NCI-H1436 treated with DMSO at 0.1 percent for 48 hours (cell line): ENCODE data around the gene TIGD6.

Experiments
- DNase-seq: peaks from one replicate; lab custom pipeline; 2025; lab: John Stamatoyannopoulos, UW

TIGD6 gene

DNA sequence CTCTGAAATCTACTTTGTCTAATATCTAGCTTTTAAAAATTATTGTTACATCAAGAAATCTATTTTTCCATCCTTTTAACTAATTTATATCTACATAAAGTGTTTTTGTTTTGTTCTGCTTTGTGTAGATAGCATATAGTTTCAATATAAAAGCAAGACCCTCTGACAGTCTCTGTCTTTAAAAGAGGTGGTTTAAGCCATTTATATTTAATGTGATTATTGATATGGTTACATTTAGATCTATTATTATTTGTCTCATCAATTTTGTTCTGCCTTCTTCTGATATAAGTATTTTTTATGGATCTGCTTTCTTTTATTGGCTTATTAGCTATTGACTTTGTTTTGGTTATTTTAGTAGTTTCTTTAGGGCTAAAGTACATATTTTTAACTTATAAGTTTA, 16.1 kb upstream of the TIGD6 start:
- DNase-seq: no peak

DNA sequence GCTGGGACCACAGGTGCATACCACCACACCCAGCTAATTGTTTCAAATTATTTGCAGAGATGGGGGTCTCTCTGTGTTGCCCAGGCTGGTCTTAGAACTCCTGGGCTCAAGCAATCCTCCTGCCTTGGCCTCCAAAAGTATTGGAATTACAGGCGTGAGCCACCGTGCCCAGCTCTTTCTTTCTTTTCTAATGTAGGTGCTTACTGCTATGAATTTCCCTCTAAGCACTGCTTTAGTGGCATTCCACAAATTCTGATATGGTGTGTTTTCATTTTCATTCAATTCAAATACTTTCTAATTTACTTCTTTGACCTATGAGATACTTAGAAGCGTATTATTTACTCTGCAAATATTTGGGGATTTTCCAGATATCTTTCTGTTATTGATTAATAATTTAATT, 15.0 kb upstream of the TIGD6 start:
- no peak for DNase-seq

DNA sequence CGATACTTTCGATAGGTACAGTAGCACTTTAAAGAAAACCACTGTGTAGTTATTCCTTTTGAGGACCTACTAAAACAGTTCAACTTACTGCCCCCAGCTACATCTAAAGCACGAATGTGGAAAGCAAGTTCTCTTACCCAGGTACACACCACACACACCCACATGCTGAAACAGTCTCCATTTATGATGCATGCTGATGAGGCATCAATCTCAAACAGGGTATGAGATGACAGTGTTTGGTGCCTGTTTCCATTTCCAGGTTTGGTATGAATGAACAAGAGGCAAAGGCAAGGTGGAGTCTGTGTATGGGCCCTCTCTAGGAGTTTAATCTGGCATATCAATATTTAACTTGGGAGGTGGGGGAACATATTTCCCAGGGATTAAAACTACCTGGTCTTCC, 14.0 kb upstream of the TIGD6 start:
- DNase-seq: no peak

DNA sequence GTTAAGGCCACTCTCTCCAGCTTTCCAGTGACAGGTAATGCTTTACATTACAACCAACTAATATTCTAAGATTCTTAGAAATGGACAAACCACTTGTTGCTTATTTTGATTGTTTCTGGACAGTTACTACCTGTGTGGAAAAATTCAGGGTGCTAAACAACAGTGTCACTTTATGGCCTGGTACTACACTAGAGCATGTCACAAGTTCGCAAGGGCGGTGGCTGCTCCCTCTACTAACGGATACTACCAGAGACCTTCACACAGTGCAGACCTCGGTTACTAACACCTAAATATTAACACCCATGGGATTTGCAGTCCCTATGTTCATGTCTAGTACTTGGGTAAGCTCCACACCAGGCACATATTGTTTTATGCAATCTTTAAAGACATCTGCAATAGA, 13.5 kb upstream of the TIGD6 start:
- no peak for DNase-seq

DNA sequence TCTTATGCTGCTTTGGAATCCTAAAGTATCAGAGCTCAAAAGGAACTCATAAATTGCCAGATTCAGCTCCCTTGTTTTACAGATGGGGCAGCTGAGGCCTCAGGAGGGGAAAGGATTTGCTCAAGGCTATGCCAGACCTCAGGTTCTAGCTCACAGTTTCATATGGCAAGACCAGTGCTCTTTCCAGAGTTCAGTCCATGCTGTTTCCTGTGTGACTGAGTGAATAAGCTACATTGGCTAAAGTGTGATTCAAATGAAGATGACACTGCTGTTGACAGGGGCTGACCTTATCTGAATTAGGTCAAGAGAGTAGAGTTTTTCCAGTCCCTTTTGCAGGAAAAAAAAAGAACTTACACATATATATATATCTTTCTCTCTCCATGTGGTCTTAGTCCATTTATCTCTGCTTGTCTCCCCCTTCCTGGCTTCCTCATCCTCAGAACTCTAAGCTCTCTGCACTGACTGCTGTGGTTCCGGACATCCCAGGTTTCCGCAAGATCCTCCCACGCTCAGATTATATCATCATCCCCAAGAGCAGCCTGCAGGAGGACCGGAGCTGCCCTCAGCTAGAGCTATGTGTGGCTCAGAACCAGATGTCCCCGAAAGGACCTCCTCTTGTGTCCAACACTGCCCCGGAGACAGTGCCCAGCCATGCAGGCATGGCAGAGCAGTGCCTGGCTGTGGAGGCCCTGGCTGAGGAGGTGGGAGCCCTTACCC, 9.4 kb upstream of the TIGD6 start:
- DNase-seq: no peak

DNA sequence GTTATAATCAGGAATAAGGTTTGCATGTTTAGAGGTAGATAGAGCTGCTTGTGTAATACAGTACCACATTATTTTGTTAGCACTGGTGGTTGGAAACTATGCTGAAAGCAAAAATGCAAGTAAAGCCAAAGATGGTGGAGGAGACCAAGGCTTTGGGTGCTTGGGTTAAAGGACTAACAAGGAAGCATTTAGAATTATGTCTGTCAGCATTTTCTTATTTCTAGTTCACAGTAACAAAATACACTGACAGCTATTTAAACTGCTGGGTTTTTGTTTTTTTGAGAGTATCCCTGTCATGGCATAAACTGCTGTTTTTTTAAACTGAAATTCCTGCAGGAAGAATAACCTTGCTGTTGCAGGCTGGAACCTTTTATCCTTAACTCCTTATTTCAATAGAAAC, 6.6 kb upstream of the TIGD6 start:
- no peak for DNase-seq

DNA sequence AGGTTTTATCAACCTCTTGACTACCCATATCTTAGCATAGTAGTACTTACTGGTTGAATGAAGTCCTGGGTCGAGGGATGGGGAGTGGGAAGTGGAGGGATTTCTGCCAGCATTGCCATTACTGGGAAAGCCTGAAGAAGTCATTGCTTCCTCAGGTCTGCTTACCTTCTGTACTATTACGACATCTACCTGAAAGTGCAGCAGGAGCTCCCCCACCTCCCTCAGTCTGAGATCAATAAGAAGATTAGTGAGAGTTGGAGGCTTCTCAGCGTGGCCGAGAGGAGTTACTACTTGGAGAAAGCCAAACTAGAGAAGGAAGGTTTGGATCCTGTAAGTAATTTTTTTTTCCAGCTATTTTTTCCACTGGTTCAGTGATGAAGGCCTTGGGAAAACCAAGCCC, 5.9 kb upstream of the TIGD6 start:
- no peak for DNase-seq

DNA sequence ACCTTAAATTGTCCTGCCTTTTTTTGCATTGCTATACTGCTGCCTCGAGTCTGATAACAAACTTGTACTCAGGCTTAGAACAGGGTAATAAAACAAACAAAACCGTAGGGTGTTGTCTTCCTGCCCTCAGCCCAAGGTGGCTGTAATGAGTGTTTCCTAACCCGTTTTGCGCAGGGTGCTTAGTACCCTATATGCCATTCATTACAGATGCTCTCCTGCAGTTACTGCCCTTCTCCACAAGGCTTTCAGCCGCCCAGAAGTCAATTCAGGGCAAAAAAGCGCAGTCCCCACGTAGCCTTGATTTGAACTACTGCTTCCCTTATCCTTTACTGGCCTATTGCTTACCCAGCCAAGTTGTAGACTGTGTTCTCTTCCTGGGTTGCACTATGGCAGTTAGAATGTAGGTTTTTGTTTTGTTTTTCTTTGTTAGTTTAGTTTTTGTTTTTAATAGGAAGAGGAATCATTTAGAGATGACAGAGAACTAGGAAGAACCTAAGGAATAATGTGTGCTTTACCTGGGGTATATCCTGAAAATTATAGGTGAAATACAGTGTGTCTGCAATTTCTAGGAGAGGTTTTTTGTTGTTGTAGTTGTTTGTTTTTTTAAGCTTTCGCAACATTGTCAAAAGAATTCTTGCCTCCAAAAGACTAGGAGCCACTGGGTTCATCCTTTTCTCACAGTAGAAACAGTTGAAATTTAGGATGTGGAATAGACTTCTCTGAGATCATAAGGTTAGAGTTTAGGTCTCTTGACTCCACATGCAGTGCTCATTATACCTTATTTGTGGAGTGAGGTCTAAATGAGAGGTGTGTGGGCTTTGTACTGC, 1.4 kb upstream of the TIGD6 start:
- no peak for DNase-seq

DNA sequence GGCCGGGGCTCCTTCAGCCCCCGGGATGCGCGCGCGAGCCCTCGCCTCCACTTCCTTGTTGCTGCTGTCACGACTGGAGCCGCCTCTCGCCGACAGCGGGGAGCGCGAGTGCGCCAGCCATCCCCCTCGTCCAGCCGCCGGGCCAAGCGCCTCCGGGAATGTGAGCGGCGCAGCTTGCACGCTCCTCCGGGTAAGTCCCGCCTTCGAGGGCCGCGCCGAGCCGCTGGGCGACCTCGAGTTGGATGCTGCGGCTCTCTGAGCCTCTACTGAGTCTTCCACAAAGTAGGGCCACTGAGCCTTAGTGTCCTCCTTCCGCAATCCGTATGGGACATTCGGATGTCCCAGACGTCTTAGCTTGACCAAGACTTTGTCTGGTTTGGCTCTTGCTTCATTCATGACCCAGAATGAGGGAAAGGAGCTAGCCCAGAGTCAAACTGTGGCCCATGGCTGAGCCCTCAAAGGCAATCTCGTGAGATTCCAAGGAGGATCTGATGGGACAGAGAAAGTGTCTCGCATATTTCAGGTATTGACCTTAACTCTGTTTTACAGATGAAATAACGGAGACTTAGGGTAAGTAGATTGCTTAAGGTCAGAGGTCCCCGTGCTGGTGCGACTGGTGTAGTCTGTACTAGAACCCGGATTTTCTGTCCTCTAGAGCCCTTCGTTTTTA, 671 bp upstream of the TIGD6 start:
- no peak for DNase-seq

DNA sequence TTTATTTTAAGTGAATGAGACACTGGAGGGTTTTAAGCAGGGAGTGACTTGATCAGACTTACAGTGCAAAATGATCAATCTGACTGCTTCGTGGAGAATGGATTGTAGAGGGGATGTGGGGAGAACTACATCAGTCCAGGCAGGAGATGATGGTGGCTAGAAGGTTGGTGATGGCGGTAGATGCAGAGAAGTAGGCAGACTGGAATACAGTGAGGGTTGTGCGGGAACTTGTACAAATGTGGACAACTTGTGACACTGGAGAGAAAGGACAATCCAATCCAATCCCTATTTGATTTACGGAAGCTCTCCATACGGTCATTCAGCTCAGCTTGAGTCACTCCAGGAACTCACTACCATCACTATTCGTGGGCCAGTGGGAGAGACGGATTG, 593 bp downstream of the TIGD6 start:
- no peak for DNase-seq

DNA sequence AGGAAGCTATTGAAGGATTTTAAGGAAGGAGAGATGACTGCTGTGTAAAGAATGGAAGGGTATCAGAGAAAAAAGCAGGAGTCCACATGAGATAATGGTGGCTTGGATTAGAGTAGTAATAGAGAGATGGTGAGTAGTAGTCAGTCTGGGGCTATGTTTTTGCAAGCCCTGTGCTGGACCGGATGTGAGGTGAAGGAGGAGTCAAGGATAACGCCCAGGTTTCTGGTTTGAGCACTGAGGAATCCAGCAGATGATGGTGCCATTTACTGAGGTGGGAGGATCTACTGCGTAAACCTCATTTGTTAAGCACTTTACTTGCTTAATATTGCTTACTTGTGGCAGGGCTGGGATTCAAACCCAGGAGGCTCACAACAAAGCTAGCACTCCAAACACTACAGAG, 1.1 kb downstream of the TIGD6 start:
- DNase-seq: no peak

DNA sequence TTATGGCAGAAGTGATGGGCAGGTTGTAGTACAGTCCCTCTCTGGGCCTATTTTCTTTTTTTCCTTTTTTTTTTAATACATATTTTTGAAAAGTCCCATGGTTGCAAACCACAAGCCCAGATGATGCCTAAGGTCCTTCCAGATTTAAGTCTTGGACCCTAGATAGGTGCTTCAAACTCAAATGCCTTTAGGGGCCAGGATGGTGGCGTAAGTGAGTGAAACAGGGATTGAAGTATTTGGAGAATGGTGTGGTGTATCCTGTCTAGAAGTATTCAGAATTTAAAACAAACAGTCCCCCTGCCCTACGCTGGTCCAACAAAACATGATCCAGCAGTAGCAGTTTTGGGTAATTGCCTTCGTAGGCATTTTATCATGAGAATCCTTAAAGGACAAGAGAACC, 2.2 kb downstream of the TIGD6 start:
- no peak for DNase-seq

DNA sequence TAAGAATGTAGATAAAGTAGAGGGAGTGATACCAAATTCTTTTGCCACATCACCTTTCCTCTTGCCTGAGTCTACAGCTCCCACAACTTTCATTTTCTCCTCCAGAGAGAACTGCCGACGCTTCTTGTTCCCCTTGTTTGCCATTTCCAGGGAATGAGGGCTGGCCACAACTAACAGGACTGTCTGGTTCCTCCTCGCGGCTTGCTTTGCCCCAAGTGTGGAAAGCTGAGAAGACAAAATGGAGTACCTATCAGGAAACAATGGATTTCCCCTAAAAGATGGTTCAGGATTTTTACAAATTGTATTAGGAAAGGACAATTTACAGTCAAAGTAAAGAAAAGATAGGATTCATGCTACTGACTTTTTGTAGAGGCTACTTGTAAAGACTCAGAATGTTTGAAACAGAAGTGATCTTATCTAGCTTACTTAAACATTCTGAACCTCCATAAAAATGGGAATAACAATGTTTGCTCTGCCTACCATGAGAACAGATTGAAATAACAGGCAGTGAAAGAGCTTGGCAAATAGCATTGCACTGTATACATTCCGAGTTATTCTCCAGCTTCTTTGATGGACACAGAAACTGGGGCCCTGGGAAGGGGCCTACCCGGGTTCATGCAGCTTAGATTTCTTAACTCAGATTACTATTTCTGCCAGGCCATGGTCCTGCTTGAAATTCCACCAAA, 4.1 kb downstream of the TIGD6 start:
- no peak for DNase-seq

DNA sequence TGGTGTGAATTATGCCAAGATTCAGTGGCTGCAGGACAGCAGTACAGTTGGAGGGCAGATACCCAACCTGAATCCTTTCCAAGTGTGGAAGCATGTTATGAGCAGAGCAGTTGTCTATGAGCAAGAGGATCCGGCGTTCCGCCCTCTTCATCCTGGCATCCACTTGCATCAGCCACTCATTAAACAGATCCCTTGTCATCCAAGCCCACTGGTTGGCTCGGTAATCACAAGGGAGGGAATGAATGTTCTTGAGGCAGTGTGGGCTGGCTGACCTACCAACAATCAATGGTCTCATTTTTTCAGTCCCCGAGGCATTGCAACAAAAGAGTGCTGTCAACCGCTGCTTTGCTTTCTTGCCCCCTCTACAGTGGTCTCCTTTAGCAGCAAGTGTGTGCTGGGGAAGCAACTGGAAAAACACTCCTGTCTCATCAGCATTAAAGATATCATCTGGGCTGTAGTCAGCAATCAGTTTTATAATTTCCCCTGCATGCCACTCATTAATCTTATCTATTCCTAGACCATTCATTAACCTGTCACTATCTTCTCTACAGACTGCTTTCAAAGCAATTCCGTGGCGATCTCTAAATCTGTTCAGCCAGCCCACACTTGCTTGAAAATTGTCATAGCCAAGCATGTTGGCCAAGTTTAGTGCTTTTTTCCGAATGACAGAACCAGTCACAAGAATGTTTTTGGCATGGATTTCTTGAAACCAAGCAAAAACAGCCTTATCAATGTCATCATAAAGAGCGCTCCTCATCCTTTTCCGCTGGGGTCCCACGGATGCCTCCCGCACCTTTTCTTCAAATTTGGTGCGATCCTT, 4.9 kb downstream of the TIGD6 start:
- no peak for DNase-seq

DNA sequence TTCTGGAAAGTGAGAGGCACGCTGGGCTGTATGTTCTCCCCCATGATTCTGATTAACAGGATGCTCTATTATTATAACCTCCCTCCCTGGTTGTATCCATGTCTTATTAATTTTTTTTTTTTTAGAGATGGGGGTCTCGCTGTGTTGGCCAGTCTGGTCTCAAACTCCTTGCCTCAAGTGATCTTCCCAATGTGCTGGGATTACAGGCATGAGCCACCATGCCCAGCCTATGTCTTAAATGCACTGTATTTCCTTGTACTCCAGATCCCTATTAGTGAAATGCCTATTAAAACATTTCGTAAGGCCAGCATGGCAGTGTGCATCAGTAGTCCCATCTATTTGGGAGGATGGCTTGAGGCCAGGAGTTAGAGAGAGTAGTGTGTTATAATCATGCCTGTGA, 7.0 kb downstream of the TIGD6 start:
- DNase-seq: no peak

DNA sequence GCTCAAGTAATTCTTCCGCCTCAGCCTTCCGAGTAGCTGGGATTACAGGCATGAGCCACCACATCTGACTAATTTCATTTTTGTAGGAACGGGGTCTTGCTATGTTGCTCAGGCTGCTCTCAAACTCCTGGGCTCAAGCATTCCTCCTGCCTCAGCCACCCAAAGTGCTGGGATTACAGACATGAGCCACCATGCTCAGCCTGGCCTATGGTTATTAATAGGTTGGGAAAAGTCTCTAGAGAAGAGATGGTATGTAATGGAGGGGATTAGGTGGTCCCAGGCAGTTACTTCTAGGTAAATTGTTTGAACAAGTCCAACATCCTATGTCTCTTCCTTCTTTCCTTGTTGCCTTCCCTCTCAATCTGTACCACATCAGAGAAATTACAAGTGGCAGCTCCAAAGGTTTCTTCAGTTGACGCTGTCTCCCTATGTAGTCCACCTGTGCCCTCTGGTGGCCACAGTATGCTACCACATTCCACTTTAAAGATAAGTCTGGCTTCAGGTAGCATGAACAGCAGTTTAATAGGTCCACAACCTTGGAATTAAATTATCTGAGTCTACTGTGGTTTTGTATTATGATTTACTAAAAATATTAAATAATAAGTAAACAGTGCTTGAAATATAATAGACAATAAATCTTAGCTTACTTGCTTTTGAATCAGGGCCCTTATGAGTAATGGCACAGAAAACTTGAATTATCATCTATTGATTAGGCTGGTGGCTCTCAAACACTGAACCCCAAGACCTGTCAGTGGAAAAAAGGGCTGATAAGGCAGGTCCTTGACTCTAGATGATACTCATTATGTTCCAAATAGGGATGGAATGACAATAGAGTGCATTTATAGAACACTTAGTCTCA, 9.7 kb downstream of the TIGD6 start:
- peak; percentile 10 for DNase-seq

DNA sequence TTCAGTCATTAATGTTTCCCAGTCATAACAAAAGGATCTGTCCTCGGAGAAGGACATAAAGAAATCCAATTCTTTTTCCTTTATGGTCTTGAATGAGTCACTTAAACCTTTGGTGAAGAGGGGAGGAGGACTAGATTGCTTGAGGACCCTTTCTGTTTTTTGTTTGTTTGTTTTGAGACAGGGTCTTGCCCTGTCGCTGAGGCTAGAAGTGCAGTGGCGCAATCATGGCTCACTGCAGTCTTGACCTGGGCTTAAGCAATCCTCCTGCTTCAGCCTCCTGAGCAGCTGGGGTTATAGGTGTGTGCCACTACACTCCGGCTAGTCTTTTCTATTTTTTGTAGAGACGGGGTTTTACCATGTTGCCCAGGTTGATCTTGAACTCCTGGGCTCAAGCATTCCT, 12.3 kb downstream of the TIGD6 start:
- no peak for DNase-seq

DNA sequence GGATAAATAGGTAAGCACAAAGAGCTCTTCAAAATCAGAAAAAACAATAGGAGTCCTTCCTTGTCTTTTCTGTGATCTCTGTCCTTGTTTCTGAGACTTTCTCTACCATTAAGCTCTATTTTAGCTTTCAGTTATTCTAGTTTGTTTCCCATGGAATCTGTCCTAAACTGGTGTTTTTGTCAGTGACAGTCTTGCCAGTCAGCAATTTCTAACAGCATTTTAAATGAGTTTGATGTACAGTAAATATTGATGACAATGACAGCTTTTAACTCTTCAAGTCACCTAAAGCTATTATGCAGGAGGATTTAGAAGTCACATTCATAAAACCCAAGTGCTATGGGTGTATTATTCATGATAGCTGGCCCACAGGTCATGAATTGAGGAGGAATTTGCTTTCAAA, 17.9 kb downstream of the TIGD6 start:
- no peak for DNase-seq

DNA sequence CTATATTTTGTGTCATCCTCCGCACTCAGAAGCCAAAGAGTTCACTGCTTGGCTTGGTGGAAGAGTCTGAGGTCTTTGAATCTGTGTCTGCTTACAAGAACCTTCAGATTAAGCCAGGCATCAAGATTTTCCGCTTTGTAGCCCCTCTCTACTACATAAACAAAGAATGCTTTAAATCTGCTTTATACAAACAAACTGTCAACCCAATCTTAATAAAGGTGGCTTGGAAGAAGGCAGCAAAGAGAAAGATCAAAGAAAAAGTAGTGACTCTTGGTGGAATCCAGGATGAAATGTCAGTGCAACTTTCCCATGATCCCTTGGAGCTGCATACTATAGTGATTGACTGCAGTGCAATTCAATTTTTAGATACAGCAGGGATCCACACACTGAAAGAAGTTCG, 19.2 kb downstream of the TIGD6 start:
- DNase-seq: no peak

DNA sequence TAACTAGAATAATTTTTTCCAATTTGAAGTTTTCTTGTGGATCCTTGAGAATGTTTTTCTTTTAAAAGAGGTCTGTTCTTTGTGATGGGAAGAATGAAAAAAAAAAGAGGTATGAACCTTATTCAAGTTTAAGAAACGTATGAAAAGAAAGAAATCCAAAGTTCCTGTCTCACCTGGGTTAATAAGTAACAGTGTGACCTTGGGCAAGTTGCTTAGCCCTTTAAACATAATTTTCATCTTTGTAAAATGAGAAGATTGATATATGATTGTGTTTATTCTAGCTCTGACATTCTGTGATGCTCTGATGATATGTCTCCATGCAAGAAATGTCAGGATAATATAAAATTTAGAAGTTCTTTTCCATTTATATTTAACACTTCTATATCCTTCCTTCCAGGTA, 20.6 kb downstream of the TIGD6 start:
- DNase-seq: no peak

DNA sequence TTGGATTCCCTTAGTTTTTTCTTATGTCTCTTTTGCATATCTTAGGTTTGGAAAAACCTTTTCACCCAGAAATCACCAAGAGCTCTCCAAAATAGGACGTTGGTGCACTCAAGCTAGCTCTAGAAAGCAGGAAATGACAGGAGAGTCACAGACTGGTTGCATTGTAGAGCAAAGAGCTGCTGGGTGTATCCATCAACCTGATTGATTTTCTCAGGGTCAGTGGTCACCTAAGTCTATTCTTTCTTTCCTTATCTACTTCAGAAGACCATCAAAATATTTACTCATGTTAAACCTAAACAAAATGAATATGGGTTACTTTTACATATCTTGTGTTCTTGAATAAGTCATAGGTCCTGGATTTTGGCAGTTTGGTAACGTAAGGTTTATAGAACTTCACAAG, 25.0 kb downstream of the TIGD6 start:
- no peak for DNase-seq
